ENCODE results near the gene IGFBPL1.

IGFBPL1 gene

GRCh38 chr9:38453835-38454234 is 29.6 kb upstream of the IGFBPL1 start:
- H3F3A ChIP-seq (ENCODE audit: control insufficient read depth, insufficient read depth) = no peaks in the 10 kb centered on the region
- TF ChIP-seq CTCF (IDR thresholded peaks at IDR 0.05; ENCODE audit: low read depth, low read length, poor library complexity, severe bottlenecking) (no peak), EZH2phosphoT487 (IDR thresholded peaks at IDR 0.05; ENCODE audit: borderline replicate concordance, low read length) (no peak)
- H3K36me3 ChIP-seq (ENCODE audit: control insufficient read depth, low read length) = no peaks in the 10 kb centered on the region
- H3K9me2 ChIP-seq (replicated peaks; ENCODE audit: control insufficient read depth, low read length) = no peaks in the 10 kb centered on the region
- peaks cover 7% of the 10 kb centered on the region for H3K27me3 ChIP-seq (ENCODE audit: control insufficient read depth, low read length)
- H3K9me3 ChIP-seq (ENCODE audit: control insufficient read depth, insufficient read depth, low read length) = no peaks in the 10 kb centered on the region
- no peak overlapping the region for H3K27ac ChIP-seq (ENCODE audit: low read depth, low read length)
- no peak overlapping the region for H3K4me3 ChIP-seq (ENCODE audit: low read length)
- H4K20me1 ChIP-seq (ENCODE audit: control insufficient read depth, insufficient read depth, low read depth, low read length) = no peaks in the 10 kb centered on the region
- H3K4me1 ChIP-seq (ENCODE audit: control insufficient read depth, low read length) = no peaks in the 10 kb centered on the region
- no peak overlapping the region for H3K4me2 ChIP-seq (ENCODE audit: low read length)
- no peaks in the 10 kb centered on the region for H3K79me2 ChIP-seq (ENCODE audit: control insufficient read depth, low read length)

GRCh38 chr9:38451162-38451561 is 26.9 kb upstream of the IGFBPL1 start:
- Histone ChIP-seq H3K79me2 (ENCODE audit: control insufficient read depth, low read length) (no peaks in the 10 kb centered on the region), H3K9me3 (ENCODE audit: control insufficient read depth, insufficient read depth, low read length) (no peaks in the 10 kb centered on the region), H3K4me1 (ENCODE audit: control insufficient read depth, low read length) (no peaks in the 10 kb centered on the region), H3K27me3 (ENCODE audit: control insufficient read depth, low read length) (peaks cover 4% of the 10 kb centered on the region), H3F3A (ENCODE audit: control insufficient read depth, insufficient read depth) (no peaks in the 10 kb centered on the region), H4K20me1 (ENCODE audit: control insufficient read depth, insufficient read depth, low read depth, low read length) (no peaks in the 10 kb centered on the region), H3K4me3 (ENCODE audit: low read length) (no peak overlapping the region), H3K27ac (ENCODE audit: low read depth, low read length) (no peak overlapping the region), H3K36me3 (ENCODE audit: control insufficient read depth, low read length) (no peaks in the 10 kb centered on the region), H3K9me2 (replicated peaks; ENCODE audit: control insufficient read depth, low read length) (no peaks in the 10 kb centered on the region), H3K4me2 (ENCODE audit: low read length) (no peak overlapping the region)
- TF ChIP-seq EZH2phosphoT487 (IDR thresholded peaks at IDR 0.05; ENCODE audit: borderline replicate concordance, low read length) (no peak), CTCF (IDR thresholded peaks at IDR 0.05; ENCODE audit: low read depth, low read length, poor library complexity, severe bottlenecking) (no peak)

GRCh38 chr9:38447703-38448102 is 23.4 kb upstream of the IGFBPL1 start:
- Histone ChIP-seq H3K4me2 (ENCODE audit: low read length) (no peak overlapping the region), H3K4me3 (ENCODE audit: low read length) (no peak overlapping the region), H3K36me3 (ENCODE audit: control insufficient read depth, low read length) (no peaks in the 10 kb centered on the region), H3K27me3 (ENCODE audit: control insufficient read depth, low read length) (peaks cover 4% of the 10 kb centered on the region; the same call in 1 of the 2 replicates), H3K9me2 (replicated peaks; ENCODE audit: control insufficient read depth, low read length) (no peaks in the 10 kb centered on the region), H3K79me2 (ENCODE audit: control insufficient read depth, low read length) (no peaks in the 10 kb centered on the region), H3F3A (ENCODE audit: control insufficient read depth, insufficient read depth) (no peaks in the 10 kb centered on the region), H3K27ac (ENCODE audit: low read depth, low read length) (no peak overlapping the region), H3K9me3 (ENCODE audit: control insufficient read depth, insufficient read depth, low read length) (no peaks in the 10 kb centered on the region), H4K20me1 (ENCODE audit: control insufficient read depth, insufficient read depth, low read depth, low read length) (no peaks in the 10 kb centered on the region), H3K4me1 (ENCODE audit: control insufficient read depth, low read length) (no peaks in the 10 kb centered on the region)
- no peak for TF ChIP-seq EZH2phosphoT487 (IDR thresholded peaks at IDR 0.05; ENCODE audit: borderline replicate concordance, low read length)
- TF ChIP-seq CTCF (IDR thresholded peaks at IDR 0.05; ENCODE audit: low read depth, low read length, poor library complexity, severe bottlenecking) = no peak
